GM12878 (cell line): ENCODE data around the gene DDX5. TPM values are rescaled to one million over a fixed set of nuclear protein-coding genes. Genes with fewer than 3 reads are reported as not detected.
A peak's percentile ranks its signal among the peaks of the same experiment; 100 is the strongest.

Experiments used
- ATAC-seq: fragments of 200-7000 bp; cut with Tn5 transposase; 3 replicates; pipeline ENCODE4 v1.9.1; 2020; ENCODE audit warnings: mild to moderate bottlenecking, moderate library complexity
- BruUV-seq: library from RNA; stranded (reverse); fragments of 400-500 nt; replicated peaks from 2 replicates; lab custom pipeline; 2021; lab: Mats Ljungman, UMichigan
- CTCF ChIA-PET: fragments of 300-600 bp; sonication (Branson Sonifier 250); formaldehyde crosslinking; extraction: SDS; loops from one replicate; lab custom pipeline; 2021; ENCODE audit warnings: inconsistent platforms; lab: Yijun Ruan, JAX
- POLR2A ChIA-PET: fragments of 350-600 bp; formaldehyde crosslinking; extraction: SDS; loops from one replicate; lab custom pipeline; 2021; ENCODE audit warnings: inconsistent platforms; lab: Charles Lee
- RAD21 ChIA-PET: fragments of 300-600 bp; sonication (Branson Sonifier 250); formaldehyde crosslinking; loops from one replicate; lab custom pipeline; 2023; ENCODE audit warnings: antibody characterized with exemption; ENCODE audit not compliant: unreplicated experiment; lab: Charles Lee
- SMC1A ChIA-PET: fragments of 300-600 bp; sonication (Branson Sonifier 250); formaldehyde crosslinking; loops from one replicate; lab custom pipeline; 2023; ENCODE audit not compliant: unreplicated experiment, uncharacterized antibody; lab: Charles Lee
- DNase-seq: peaks from one replicate; pipeline ENCODE4 v3.0.0-alpha.2; 2011; ENCODE audit warnings: low read depth, low spot score
- FAIRE-seq: peaks from 3 replicates; lab custom pipeline; 2011; peaks lifted over from hg19 to GRCh38; lab: Jason Lieb, UNC
- H2AFZ ChIP-seq: 2 replicates; pipeline ENCODE4 v1.6.0; 2011; ENCODE audit warnings: low read depth, low read length, control low read depth; ENCODE audit not compliant: control insufficient read depth
- H3K27ac ChIP-seq: 2 replicates; pipeline ENCODE4 v1.5.1; 2011; ENCODE audit warnings: control low read depth; ENCODE audit not compliant: control insufficient read depth, insufficient read depth
- H3K27me3 ChIP-seq, 2 experiments: replicated peaks in 1 of 2; 2 replicates each; pipeline versions ENCODE4 v1.6.0 to v1.6.1; 2011; ENCODE audit warnings: low read length in 1 of 2; ENCODE audit not compliant: control insufficient read depth in 2 of 2, insufficient read depth in 2 of 2
- H3K36me3 ChIP-seq, 2 experiments: 2 replicates each; pipeline ENCODE4 v1.5.1; 2011; ENCODE audit warnings: low read length in 1 of 2; ENCODE audit not compliant: control insufficient read depth in 2 of 2, insufficient read depth in 2 of 2
- H3K4me1 ChIP-seq: 2 replicates; pipeline ENCODE4 v1.6.1; 2011; ENCODE audit warnings: mild to moderate bottlenecking, low read length, moderate library complexity, mixed read lengths; ENCODE audit not compliant: control insufficient read depth, insufficient read depth
- H3K4me2 ChIP-seq: 2 replicates; pipeline ENCODE4 v1.6.0; 2011; ENCODE audit warnings: control low read depth; ENCODE audit not compliant: control insufficient read depth, insufficient read depth
- H3K4me3 ChIP-seq: fragments of 200-600 bp; sonication (generic); 2 replicates; pipeline ENCODE4 v1.5.1; 2016
- H3K79me2 ChIP-seq: 2 replicates; pipeline ENCODE4 v1.6.0; 2011; ENCODE audit warnings: low read length; ENCODE audit not compliant: control insufficient read depth, insufficient read depth
- H3K9ac ChIP-seq: 2 replicates; pipeline ENCODE4 v1.8.0; 2011; ENCODE audit warnings: low read length, control low read depth, mixed read lengths; ENCODE audit not compliant: control insufficient read depth, insufficient read depth
- H3K9me3 ChIP-seq: replicated peaks from 3 replicates; pipeline ENCODE4 v1.5.1; 2011; ENCODE audit warnings: mild to moderate bottlenecking, low read length; ENCODE audit not compliant: control insufficient read depth, insufficient read depth
- H4K20me1 ChIP-seq: 2 replicates; pipeline ENCODE4 v1.6.0; 2011; ENCODE audit not compliant: control insufficient read depth, insufficient read depth
- BRCA1 ChIP-seq: IDR thresholded peaks from 2 replicates; pipeline ENCODE4 v1.6.1; 2011; ENCODE audit warnings: low read depth, low read length, improper control_type of control experiment
- CHD2 ChIP-seq: IDR thresholded peaks from 2 replicates; pipeline ENCODE4 v1.6.1; 2011; ENCODE audit warnings: low read depth, low read length, improper control_type of control experiment, borderline replicate concordance
- DPF2 ChIP-seq: fragments of 450-650 bp; IDR thresholded peaks from 2 replicates; pipeline ENCODE4 v1.6.1; 2017; ENCODE audit warnings: mild to moderate bottlenecking
- IKZF1 ChIP-seq: fragments of 450-650 bp; conservative IDR thresholded peaks from 2 replicates; pipeline ENCODE4 v1.6.1; 2017; ENCODE audit warnings: antibody characterized with exemption, mild to moderate bottlenecking
- MTA3 ChIP-seq: IDR thresholded peaks from 2 replicates; pipeline ENCODE4 v1.6.1; 2012; ENCODE audit warnings: low read length, inconsistent platforms, borderline replicate concordance
- NBN ChIP-seq: fragments of 450-650 bp; IDR thresholded peaks from 2 replicates; pipeline ENCODE4 v1.6.1; 2016
- NFXL1 ChIP-seq: fragments of 450-650 bp; IDR thresholded peaks from 2 replicates; pipeline ENCODE4 v1.6.1; 2017; ENCODE audit warnings: antibody characterized with exemption, mild to moderate bottlenecking, borderline replicate concordance
- NRF1 ChIP-seq: conservative IDR thresholded peaks from 2 replicates; pipeline ENCODE4 v1.6.1; 2011; ENCODE audit warnings: mild to moderate bottlenecking, low read depth, low read length, improper control_type of control experiment
- POLR2AphosphoS2 ChIP-seq: IDR thresholded peaks from 2 replicates; pipeline ENCODE4 v1.6.1; 2011; ENCODE audit warnings: low read depth, mild to moderate bottlenecking, low read length, improper control_type of control experiment, moderate library complexity
- SRF ChIP-seq, 2 experiments: IDR thresholded peaks; 2 replicates each; pipeline ENCODE4 v1.6.1; 2011; ENCODE audit warnings: low read depth in 2 of 2, low read length in 2 of 2, mild to moderate bottlenecking in 1 of 2, moderate library complexity in 1 of 2
- TBL1XR1 ChIP-seq: IDR thresholded peaks from 2 replicates; pipeline ENCODE4 v1.6.1; 2012; ENCODE audit warnings: low read depth, low read length, improper control_type of control experiment
- ZBED1 ChIP-seq: IDR thresholded peaks from 2 replicates; pipeline ENCODE4 v1.6.1; 2016; ENCODE audit warnings: borderline replicate concordance
- ZNF622 ChIP-seq: fragments of 450-650 bp; IDR thresholded peaks from 2 replicates; pipeline ENCODE4 v1.6.1; 2017; ENCODE audit warnings: mild to moderate bottlenecking, inconsistent platforms
- WGBS: methylation state at CpG from one replicate; pipeline ENCODE4 v1.1.6; 2016; ENCODE audit warnings: low lambda C conversion rate; ENCODE audit not compliant: insufficient replicate concordance, insufficient coverage; ENCODE audit errors: missing lambda C conversion rate; 5-methylcytosine and 5-hydroxymethylcytosine counted together
- in situ Hi-C: fragments of 300-500 bp; cut with MboI; formaldehyde crosslinking; loops from 9 replicates; pipeline ENCODE4 v1.14.3; 2018; ENCODE audit warnings: mixed read lengths
- intact Hi-C: fragments of 100-400 bp; cut with micrococcal nuclease; formaldehyde crosslinking; loops from one replicate; pipeline ENCODE4 v1.14.2; 2022; ENCODE audit not compliant: unreplicated experiment
- polyA plus RNA-seq, 11 experiments: library from polyadenylated mRNA; depleted of rRNA in 4 of 11; unstranded in 6 of 11; stranded (reverse) in 5 of 11; fragments of >200 nt; fragmentation: Nextera tagmentation in 4 of 11; fragmentation: Illumina TruSeq in 1 of 11; extraction: Ambion mirVana in 4 of 11; extraction: Trizol in 1 of 11; gene quantifications; 1 replicate in 1 of 11; 2 replicates in 10 of 11; pipeline versions ENCODE4 v1.2.1 to v1.2.3, GENCODE V29; 2011 to 2016; ENCODE audit warnings: inconsistent platforms in 2 of 11, missing spikeins in 2 of 11, low read depth in 1 of 11
- total RNA-seq, 4 experiments: library from RNA; depleted of rRNA in 3 of 4; stranded (reverse); fragments of >200 nt in 3 of 4; fragmentation: Illumina TruSeq in 1 of 4; extraction: Trizol in 1 of 4; gene quantifications; 2 replicates each; pipeline versions ENCODE4 v1.2.1 to v1.2.3, GENCODE V29; 2013 to 2021
- TF ChIP-seq, protein P1 (sequence below): IDR thresholded peaks from 2 replicates; pipeline ENCODE4 v1.6.1; 2012; ENCODE audit warnings: low read length, inconsistent platforms
- TF ChIP-seq, protein P2 (sequence below): fragments of 150-350 bp; IDR thresholded peaks from 2 replicates; pipeline ENCODE4 v1.6.1; 2016; ENCODE audit warnings: low read depth, low read length

DDX5 gene
- total and polyA plus RNA-seq, 10 of the 15 experiments (the other 5 are each of a cell fraction or from before 2014, with no cell fraction given): 257 to 1,423 (median 719) TPM

DNA sequence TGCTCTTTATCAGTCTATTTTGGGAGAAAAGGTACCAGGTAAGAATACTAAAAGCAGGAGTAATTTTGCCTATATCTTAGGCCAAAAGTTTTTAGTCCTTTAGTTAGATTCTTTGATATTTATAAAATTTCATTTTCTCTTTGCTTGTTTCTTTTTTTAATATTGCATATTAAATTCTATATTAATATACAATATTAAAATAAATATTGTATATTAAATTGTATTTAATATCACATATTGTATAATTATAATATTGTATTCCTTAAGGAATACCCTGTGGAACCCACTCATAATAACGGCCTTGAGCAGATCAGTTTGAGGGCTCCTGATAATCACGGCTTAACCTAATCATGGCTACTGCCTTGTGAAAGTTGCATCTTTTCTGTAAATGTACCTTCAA lies 2.6 kb upstream of the DDX5 start:
- DNase-seq (no peak), FAIRE-seq (no peak), ATAC-seq (no peak)
- ChIA-PET RAD21 (no interaction called here), SMC1A (interaction anchor here (0.8 to 2.5 kb wide), 2 partner anchors 10 to 90 kb away, joined by 4 to 11 read pairs; no protein-coding TSS in a partner anchor), CTCF (interaction anchor here (0.8 to 2.4 kb wide), 2 partner anchors 11 to 89 kb away, joined by 5 to 15 read pairs; partner anchors contain the start of gene POLG2), POLR2A (no interaction called here)
- H4K20me1 ChIP-seq: peaks cover 6% of the 10 kb centered on the region
- 100% methylated on average over 2 of the region's 2 CpGs for WGBS
- H3K36me3 ChIP-seq: peaks cover 0 to 17% of the 10 kb centered on the region in 2 experiments; a peak in 3 of 4 replicates
- H3K27me3 ChIP-seq: no peaks in the 10 kb centered on the region
- H3K4me1 ChIP-seq: no peaks in the 10 kb centered on the region
- H3K4me2 ChIP-seq: peak overlapping the region; percentile 61
- H3K27ac ChIP-seq: no peak overlapping the region
- peak overlapping the region; percentile 100; the same call in 1 of the 2 replicates for H3K4me3 ChIP-seq
- TF ChIP-seq ZNF622 (no peak), NRF1 (no peak), POLR2AphosphoS2 (no peak), DPF2 (no peak), ZBED1 (no peak), IKZF1 (no peak), BRCA1 (no peak), NFXL1 (no peak), TBL1XR1 (no peak), NBN (no peak), MTA3 (no peak), SRF (IDR thresholded peaks at IDR 0.05; ENCODE audit: low read depth in 2 of 2, low read length in 2 of 2) (no peak), CHD2 (no peak)
- TF ChIP-seq, protein P1, sequence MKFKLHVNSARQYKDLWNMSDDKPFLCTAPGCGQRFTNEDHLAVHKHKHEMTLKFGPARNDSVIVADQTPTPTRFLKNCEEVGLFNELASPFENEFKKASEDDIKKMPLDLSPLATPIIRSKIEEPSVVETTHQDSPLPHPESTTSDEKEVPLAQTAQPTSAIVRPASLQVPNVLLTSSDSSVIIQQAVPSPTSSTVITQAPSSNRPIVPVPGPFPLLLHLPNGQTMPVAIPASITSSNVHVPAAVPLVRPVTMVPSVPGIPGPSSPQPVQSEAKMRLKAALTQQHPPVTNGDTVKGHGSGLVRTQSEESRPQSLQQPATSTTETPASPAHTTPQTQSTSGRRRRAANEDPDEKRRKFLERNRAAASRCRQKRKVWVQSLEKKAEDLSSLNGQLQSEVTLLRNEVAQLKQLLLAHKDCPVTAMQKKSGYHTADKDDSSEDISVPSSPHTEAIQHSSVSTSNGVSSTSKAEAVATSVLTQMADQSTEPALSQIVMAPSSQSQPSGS: no peak
- TF ChIP-seq, protein P2, sequence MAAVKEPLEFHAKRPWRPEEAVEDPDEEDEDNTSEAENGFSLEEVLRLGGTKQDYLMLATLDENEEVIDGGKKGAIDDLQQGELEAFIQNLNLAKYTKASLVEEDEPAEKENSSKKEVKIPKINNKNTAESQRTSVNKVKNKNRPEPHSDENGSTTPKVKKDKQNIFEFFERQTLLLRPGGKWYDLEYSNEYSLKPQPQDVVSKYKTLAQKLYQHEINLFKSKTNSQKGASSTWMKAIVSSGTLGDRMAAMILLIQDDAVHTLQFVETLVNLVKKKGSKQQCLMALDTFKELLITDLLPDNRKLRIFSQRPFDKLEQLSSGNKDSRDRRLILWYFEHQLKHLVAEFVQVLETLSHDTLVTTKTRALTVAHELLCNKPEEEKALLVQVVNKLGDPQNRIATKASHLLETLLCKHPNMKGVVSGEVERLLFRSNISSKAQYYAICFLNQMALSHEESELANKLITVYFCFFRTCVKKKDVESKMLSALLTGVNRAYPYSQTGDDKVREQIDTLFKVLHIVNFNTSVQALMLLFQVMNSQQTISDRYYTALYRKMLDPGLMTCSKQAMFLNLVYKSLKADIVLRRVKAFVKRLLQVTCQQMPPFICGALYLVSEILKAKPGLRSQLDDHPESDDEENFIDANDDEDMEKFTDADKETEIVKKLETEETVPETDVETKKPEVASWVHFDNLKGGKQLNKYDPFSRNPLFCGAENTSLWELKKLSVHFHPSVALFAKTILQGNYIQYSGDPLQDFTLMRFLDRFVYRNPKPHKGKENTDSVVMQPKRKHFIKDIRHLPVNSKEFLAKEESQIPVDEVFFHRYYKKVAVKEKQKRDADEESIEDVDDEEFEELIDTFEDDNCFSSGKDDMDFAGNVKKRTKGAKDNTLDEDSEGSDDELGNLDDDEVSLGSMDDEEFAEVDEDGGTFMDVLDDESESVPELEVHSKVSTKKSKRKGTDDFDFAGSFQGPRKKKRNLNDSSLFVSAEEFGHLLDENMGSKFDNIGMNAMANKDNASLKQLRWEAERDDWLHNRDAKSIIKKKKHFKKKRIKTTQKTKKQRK: no peak
- in situ Hi-C loops: loop anchor here (10.0 kb wide), 2 partner anchors 136 to 664 kb away; partner anchors contain the start of gene SMARCD2
- intact Hi-C loops: no loop called here
- H2AFZ ChIP-seq: no peak overlapping the region
- H3K79me2 ChIP-seq: peaks cover 53% of the 10 kb centered on the region
- H3K9me3 ChIP-seq: no peaks in the 10 kb centered on the region
- no peak overlapping the region for H3K9ac ChIP-seq
- BruUV-seq: no TSS peak
